ENCODE measurements around the gene KCNQ1.

GRCh38 chr11:2772544-2773031, 327.8 kb downstream of the KCNQ1 start:
- TF ChIP-seq CTCF (IDR thresholded peaks at IDR 0.05) (no peak), POLR2A (IDR thresholded peaks at IDR 0.05) (no peak)

All from lower leg skin (tissue), 3 donors.